ENCODE results near the gene SSTR4.

The SSTR4 gene

GRCh38 chr20:23043376-23043775 is 8.3 kb downstream of the SSTR4 start:
- DNase-seq (ENCODE audit: low spot score) = no peak

- DNase-seq (ENCODE audit: low spot score) = no peak
These were observed 11.3 kb downstream of the SSTR4 start for GRCh38 chr20:23046431-23046830.

- no peak for DNase-seq (ENCODE audit: low spot score)
These were observed 12.1 kb downstream of the SSTR4 start for GRCh38 chr20:23047001-23047737.

GRCh38 chr20:23047738-23048214 is 12.7 kb downstream of the SSTR4 start:
- no peak for DNase-seq (ENCODE audit: low spot score)

- no peak for DNase-seq (ENCODE audit: low spot score)
These were observed 13.4 kb downstream of the SSTR4 start for GRCh38 chr20:23048283-23049200.

GRCh38 chr20:23049201-23050075 is 14.3 kb downstream of the SSTR4 start, which contains the start of gene THBD:
Gene THBD (minus strand): TSS chr20:23049672. CDS start chr20:23049504, 168 bp downstream.
- no peak for DNase-seq (ENCODE audit: low spot score)

GRCh38 chr20:23050076-23050838 is 15.1 kb downstream of the SSTR4 start:
- no peak for DNase-seq (ENCODE audit: low spot score)

GRCh38 chr20:23050847-23051627 is 15.9 kb downstream of the SSTR4 start:
- no peak for DNase-seq (ENCODE audit: low spot score)

GRCh38 chr20:23052904-23053303 is 17.8 kb downstream of the SSTR4 start:
- no peak for DNase-seq (ENCODE audit: low spot score)

GRCh38 chr20:23058240-23058639 is 23.1 kb downstream of the SSTR4 start:
- DNase-seq (ENCODE audit: low spot score) = no peak

GRCh38 chr20:23059001-23059400 is 23.9 kb downstream of the SSTR4 start:
- no peak for DNase-seq (ENCODE audit: low spot score)

- no peak for DNase-seq (ENCODE audit: low spot score)
These were observed 24.7 kb downstream of the SSTR4 start for GRCh38 chr20:23059846-23060245.

- no peak for DNase-seq (ENCODE audit: low spot score)
These were observed 25.5 kb downstream of the SSTR4 start for GRCh38 chr20:23060629-23061028.

- DNase-seq (ENCODE audit: low spot score) = no peak
These were observed 26.1 kb downstream of the SSTR4 start for GRCh38 chr20:23061262-23061661.

- no peak for DNase-seq (ENCODE audit: low spot score)
These were observed 26.8 kb downstream of the SSTR4 start for GRCh38 chr20:23061734-23062561.

GRCh38 chr20:23062632-23063031 is 27.5 kb downstream of the SSTR4 start:
- DNase-seq (ENCODE audit: low spot score) = no peak

- DNase-seq (ENCODE audit: low spot score) = no peak
These were observed 28.1 kb downstream of the SSTR4 start for GRCh38 chr20:23063168-23063567.

- no peak for DNase-seq (ENCODE audit: low spot score)
These were observed 28.5 kb downstream of the SSTR4 start for GRCh38 chr20:23063581-23063980.
